Erythroblast (primary cell): ENCODE data around the gene GATAD2B.

Source experiments
- GATA1 ChIP-seq: IDR thresholded peaks from 2 replicates; pipeline ENCODE4 v1.6.1; 2011; ENCODE audit warnings: low read depth, mild to moderate bottlenecking, control low read depth, low read length, moderate library complexity
- POLR2A ChIP-seq: IDR thresholded peaks from 2 replicates; pipeline ENCODE4 v1.6.1; 2011; ENCODE audit warnings: mild to moderate bottlenecking, low read length

DNA sequence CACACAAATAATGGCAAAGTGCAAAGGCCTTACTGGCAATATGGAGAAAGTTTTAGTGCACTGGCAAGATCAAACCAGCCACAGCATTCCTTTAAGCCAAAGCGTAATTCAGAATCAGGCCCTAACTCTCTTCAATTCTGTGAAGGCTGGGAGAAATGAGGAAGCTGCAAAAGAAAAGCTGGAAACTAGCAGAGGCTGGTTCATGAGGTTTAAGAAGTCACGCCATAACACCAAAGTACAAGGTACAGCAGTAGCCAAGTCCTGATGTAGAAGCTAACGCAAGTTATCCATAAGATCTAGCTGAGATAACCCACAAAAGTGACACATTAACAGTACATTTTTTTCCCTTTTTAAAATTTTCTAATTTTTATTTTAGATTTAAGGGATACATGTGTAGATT is 90.5 kb downstream of the GATAD2B start:
- TF ChIP-seq POLR2A (no peak), GATA1 (no peak)
